Activated gamma-delta T cell treated with anti-CD3 and anti-CD28 coated beads, Interleukin-2, amount 50 U/mL, for 16 hours (primary cell): Measurements from ENCODE around the gene CCDC178.

Source experiments
- DNase-seq: peaks from one replicate; pipeline ENCODE4 v3.0.0-alpha.2; 2020; ENCODE audit warnings: low read depth

CCDC178 gene

DNA sequence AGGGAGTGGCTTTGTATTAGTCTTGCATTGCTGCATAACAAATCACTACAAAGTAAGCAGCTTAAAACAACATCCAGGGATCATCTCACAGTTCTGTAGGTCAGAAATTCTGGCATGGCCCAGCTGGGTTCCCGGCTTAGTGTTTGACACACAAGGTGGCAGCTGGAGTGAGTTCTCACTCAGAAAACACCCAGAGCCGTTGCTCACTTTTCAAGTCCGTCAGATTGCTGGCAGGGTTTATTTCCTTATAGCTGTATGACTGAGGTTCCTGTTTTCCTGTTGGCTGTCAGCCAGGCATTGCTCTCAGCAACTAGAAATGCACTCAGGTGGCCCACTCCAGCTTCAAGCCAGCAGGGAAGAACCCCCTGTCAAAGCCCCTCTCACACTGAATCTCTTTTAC, 324.1 kb downstream of the CCDC178 start:
- DNase-seq: no peak

- no peak for DNase-seq
These were observed 324.6 kb downstream of the CCDC178 start for GRCh38 chr18:33115917-33116316.

- no peak for DNase-seq
These were observed 325.0 kb downstream of the CCDC178 start for GRCh38 chr18:33115476-33115875.

- no peak for DNase-seq
These were observed 325.8 kb downstream of the CCDC178 start for GRCh38 chr18:33114749-33115148.

- DNase-seq: no peak
These were observed 327.1 kb downstream of the CCDC178 start for GRCh38 chr18:33113416-33113815.

DNA sequence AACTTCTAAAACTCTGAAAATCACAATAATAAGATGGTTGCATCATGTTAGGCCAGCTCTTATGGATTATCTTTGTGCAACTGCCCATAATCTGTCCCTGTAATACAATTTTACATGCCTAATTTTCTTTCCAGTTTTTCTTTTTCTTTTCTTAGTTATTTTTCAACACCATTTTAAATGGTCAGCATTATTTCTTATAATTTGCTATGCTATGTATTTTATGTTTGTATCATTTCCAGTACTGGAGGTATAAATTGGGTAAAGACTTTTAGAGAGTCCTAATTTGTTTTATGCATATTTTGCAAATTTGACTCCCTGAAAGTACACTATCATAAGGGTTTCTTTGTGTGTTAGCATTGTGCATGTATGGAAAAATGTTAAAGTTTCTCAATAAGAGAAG, 333.0 kb downstream of the CCDC178 start:
- no peak for DNase-seq

DNA sequence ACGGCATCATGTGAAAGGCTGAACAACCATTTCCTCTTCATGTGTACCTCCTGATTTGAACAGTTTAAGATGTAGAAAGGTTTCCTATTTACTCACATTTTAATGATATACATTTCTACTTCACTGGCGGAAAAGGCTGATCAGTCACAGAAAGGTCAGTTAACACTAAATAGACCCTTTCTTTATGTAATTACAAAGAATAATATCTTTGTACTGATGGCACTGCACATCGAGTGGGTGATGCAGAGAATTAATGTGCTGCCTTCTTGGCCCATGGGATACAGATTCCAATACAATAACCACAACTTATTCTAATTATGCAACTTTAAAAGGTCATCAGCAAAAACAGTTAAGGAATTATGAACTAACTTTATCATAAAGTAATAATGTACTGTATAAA, 339.2 kb downstream of the CCDC178 start:
- no peak for DNase-seq

- no peak for DNase-seq
These were observed 340.9 kb downstream of the CCDC178 start for GRCh38 chr18:33099626-33100025.

GRCh38 chr18:33097126-33097525, 343.4 kb downstream of the CCDC178 start:
- DNase-seq: no peak

DNA sequence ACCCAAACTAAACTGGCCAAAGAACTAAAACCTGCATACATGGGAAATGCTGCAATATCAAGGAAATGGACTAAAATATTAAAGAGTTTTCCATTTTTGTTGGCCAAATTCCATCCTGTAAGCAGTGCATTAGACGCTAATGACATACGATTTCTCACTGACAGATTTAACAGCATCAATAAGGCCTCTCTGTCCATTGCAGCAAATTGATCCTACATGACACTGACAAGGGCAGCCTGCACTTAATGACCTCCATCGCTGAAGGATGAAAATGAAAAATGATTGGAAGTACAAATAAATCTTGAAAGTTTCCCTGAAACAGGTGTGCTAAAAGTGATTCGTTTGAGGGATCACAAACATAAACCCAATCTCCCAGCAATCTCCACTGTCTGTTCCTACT, 350.1 kb downstream of the CCDC178 start:
- no peak for DNase-seq

DNA sequence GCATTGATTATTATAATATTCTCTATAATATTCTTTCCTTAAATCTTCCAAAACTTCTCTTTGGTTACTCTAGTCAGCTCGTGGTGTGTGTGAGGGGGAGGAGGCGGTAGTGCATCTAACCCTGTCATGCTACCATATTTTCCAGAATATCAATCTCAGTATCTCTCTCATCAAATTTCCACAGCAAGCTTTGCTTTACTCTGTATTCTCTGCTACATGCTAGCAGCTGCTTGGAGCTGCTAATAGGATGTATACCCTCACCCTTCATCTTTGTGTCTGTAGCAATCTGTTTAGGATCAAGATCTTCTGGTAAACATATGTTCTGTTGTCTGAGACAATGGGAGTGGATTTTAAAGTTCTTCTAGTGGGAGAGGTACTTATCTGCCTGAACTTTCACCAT, 363.9 kb downstream of the CCDC178 start:
- no peak for DNase-seq

DNA sequence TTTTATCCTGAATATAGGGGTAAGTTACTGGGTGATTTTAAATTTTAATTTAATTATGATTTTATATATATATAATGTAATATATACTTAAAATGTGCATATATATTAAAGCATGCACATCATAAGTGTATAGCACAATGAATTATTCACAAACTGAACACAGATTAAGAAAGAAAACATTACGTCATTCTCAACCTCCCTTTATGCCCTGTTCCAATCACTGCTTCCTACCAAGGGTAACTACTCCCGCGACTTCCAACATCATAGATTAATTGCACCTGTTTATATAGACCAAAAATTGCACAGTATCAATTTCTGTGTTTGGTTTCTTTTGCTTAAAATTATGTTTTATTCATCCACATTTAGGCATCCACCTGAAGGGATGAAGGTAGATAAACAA, 366.4 kb downstream of the CCDC178 start:
- no peak for DNase-seq

- DNase-seq: no peak
These were observed 377.6 kb downstream of the CCDC178 start for GRCh38 chr18:33062834-33063364.

- no peak for DNase-seq
These were observed 387.6 kb downstream of the CCDC178 start for GRCh38 chr18:33052886-33053285.

DNA sequence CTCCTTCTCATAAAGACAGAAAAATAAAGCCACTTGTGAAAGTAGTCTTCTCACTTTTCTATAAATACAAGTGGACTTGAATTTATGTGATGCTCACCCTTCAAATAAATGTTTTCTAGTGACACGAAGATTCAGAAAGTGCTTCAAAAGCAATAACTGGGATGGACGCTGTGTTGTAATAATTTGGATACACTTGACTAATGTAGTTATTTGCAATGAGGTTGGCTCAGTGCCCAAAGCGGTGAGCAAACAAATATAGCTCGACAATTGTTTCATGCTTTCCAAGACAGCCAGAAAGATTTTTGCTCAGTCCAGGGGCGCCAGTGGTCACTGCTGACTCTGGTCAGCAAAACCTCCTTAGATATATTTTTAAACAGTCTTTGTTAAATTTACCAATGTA, 389.1 kb downstream of the CCDC178 start:
- DNase-seq: no peak

GRCh38 chr18:33040213-33040612, 400.3 kb downstream of the CCDC178 start:
- DNase-seq: no peak

- DNase-seq: no peak
These were observed 405.6 kb downstream of the CCDC178 start for GRCh38 chr18:33034945-33035344.

GRCh38 chr18:33034212-33034611, 406.3 kb downstream of the CCDC178 start:
- no peak for DNase-seq

- no peak for DNase-seq
These were observed 418.2 kb downstream of the CCDC178 start for GRCh38 chr18:33022370-33022769.

GRCh38 chr18:33020877-33021276, 419.6 kb downstream of the CCDC178 start:
- DNase-seq: no peak

DNA sequence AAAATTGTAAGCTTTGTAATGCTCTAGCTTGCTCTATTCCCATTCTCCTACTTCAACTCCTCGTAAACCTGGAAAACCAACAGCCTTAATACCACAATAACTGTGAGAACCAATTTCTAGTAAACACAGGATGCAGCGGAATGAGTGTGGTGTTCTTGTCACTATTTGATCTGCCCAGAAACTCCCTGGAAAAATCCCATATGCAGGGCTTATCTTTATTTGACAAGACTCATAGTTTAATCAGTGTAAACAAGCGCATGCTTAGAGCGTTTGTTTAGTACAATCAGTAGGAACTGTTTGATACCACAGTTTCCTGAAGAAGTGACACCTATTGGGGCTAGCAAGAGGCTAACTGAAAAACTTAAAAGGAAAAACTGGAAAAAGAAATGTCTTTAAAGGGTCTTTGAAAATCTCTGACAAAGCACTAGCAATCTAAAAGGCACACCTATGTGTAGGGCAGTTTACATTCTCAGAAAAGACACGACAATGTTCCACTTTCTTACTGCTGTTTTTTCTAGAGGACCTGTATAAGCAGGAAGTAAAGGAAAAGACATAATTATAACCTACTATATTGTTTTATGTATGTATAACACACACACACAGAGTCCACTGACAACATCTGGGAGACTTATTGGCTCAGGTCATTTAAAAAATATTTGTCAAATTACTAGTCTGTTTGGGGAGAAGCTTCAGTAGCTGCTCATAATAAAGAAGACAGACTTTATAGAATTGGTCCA, 426.3 kb downstream of the CCDC178 start:
- DNase-seq: no peak

- no peak for DNase-seq
These were observed 430.4 kb downstream of the CCDC178 start for GRCh38 chr18:33010149-33010548.

- DNase-seq: no peak
These were observed 441.6 kb downstream of the CCDC178 start for GRCh38 chr18:32998921-32999320.

- DNase-seq: no peak
These were observed 442.2 kb downstream of the CCDC178 start for GRCh38 chr18:32998285-32998684.
